Liver (tissue), 3 donors: ENCODE data around the gene ACYP2.

Experiments used
- CTCF ChIP-seq: fragments of 150-350 bp; IDR thresholded peaks from 2 replicates; pipeline ENCODE4 v1.5.1; 2017; ENCODE audit warnings: improper control_type of control experiment, low read depth, low read length; ENCODE audit not compliant: missing input control
- RAD21 ChIP-seq, 2 donors: IDR thresholded peaks; 2 replicates each; pipeline ENCODE4 v1.6.1; 2016; ENCODE audit warnings: antibody characterized with exemption in 2 of 2, mild to moderate bottlenecking in 2 of 2
- SP1 ChIP-seq: IDR thresholded peaks from 2 replicates; pipeline ENCODE4 v1.6.1; 2018; ENCODE audit warnings: antibody characterized with exemption, mild to moderate bottlenecking
- TF ChIP-seq, protein P1 (sequence below): IDR thresholded peaks from 2 replicates; pipeline ENCODE4 v1.6.1; 2016; ENCODE audit warnings: antibody characterized with exemption
- TF ChIP-seq, protein P2 (sequence below): IDR thresholded peaks from 2 replicates; pipeline ENCODE4 v1.6.1; 2016; ENCODE audit warnings: antibody characterized with exemption
- donor health status: healthy.
- donor health status: healthy.

GRCh38 chr2:54083445-54083844 is 32.0 kb upstream of the ACYP2 start:
- TF ChIP-seq CTCF: no peak
- TF ChIP-seq, protein P1, sequence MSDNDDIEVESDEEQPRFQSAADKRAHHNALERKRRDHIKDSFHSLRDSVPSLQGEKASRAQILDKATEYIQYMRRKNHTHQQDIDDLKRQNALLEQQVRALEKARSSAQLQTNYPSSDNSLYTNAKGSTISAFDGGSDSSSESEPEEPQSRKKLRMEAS: no peak
- TF ChIP-seq RAD21 (IDR thresholded peaks at IDR 0.05): no peak
- TF ChIP-seq, protein P2, sequence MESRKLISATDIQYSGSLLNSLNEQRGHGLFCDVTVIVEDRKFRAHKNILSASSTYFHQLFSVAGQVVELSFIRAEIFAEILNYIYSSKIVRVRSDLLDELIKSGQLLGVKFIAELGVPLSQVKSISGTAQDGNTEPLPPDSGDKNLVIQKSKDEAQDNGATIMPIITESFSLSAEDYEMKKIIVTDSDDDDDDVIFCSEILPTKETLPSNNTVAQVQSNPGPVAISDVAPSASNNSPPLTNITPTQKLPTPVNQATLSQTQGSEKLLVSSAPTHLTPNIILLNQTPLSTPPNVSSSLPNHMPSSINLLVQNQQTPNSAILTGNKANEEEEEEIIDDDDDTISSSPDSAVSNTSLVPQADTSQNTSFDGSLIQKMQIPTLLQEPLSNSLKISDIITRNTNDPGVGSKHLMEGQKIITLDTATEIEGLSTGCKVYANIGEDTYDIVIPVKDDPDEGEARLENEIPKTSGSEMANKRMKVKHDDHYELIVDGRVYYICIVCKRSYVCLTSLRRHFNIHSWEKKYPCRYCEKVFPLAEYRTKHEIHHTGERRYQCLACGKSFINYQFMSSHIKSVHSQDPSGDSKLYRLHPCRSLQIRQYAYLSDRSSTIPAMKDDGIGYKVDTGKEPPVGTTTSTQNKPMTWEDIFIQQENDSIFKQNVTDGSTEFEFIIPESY: no peak
- TF ChIP-seq SP1: no peak
